HG03521 (cell line): ENCODE measurements around the gene PACRG.
"Not testable (repeated sequence)": the region's sequence is repeated elsewhere in the genome, so short reads cannot be mapped to it uniquely, and the experiment has no call there.

Source experiments
- ATAC-seq: cut with Tn5 transposase; IDR thresholded peaks from one replicate; pipeline ENCODE4 v1.9.1; 2021; ENCODE audit warnings: mild to moderate bottlenecking, moderate library complexity; ENCODE audit not compliant: unreplicated experiment

PACRG gene

DNA sequence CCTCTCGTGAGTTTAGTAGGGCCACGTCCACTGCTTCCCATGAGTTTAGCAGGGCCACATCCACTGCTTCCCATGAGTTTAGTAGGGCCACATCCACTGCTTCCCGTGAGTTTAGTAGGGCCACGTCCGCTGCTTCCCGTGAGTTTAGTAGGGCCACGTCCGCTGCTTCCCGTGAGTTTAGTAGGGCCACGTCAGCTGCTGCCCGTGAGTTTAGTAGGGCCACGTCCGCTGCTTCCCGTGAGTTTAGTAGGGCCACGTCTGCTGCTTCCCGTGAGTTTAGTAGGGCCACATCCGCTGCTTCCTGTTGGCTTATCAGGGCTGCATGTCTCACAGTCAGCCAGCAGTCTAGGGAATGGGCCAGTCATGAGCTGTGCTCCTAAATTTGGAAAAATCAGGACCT, 573.1 kb downstream of the PACRG start:
- no peak for ATAC-seq

DNA sequence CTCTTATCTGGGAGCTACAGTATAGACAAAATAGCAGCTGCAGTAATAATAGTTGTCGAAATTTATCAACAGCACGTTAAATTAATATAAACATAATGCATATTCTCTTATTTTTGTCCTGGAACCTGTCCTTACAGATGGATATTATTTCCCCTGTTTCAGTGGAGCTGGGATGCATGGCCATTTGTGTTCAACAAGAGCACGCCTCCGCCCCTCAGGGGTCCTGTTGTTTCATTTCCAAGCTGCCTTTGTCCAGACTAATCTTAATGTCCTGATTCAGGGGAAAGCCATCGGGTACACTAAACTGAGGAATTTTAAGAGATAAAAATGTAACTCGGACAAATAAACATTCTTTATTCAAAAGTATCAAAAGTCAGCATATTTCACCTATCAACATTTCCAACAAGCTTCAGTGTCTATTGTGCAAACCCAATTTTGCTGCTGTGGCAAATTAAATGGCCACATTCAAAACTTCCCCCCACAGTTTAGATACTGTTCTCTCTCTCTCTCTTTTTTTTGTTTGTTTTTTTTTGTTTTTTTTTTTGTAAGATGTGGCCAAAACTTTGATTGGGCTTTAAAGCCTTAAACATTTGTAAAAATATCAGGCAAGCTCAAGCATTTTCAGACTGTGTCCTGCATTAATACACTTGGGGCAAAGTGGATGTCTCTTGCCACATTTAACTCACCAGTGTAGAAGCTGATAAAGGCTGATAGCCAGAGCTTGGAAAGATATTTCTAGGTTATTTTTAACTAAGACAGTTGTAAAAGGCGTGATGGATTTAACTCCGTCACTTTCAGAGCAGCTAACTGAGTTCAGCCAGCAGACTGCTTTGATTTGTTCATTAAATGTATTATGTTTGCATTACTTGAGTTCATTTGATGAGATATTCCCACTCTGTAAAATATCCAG, 574.2 kb downstream of the PACRG start:
- ATAC-seq = no peak

DNA sequence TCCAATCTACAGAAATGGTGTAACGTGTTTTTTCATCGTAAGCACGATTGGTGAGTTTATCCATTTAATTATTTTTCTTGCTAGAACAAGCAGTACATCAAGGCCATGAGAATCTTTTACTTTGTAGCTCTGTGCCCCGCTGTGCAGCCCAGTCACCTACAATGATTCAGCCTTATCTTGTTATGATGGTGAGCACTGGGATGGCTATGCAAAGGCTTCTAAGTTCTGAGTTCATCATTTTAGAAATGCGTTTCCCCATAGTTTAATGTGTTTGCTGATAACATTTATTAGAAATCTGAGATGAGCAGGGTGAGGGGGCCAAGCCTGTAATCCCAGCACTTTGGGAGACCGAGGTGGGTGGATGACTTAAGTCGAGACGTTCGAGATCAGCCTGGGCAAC, 575.0 kb downstream of the PACRG start:
- ATAC-seq = no peak

DNA sequence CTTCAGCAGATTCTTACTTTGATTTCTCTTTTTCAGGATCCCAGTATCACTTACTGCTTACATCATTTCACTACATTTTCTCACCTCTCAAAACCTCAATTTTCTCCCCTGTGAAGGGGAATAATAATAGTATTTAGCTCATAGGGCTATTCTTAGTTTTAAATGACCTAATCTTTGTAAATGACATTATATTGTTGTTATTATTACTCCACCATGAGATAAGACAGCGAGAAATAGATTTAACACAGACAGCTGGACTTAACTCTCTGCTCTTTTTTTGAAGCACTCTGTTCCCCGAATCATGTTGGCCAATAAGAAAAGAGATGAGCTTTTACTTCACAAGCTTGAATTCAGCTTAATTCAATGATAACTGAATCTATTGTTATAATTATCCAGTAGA, 578.2 kb downstream of the PACRG start:
- ATAC-seq = no peak

DNA sequence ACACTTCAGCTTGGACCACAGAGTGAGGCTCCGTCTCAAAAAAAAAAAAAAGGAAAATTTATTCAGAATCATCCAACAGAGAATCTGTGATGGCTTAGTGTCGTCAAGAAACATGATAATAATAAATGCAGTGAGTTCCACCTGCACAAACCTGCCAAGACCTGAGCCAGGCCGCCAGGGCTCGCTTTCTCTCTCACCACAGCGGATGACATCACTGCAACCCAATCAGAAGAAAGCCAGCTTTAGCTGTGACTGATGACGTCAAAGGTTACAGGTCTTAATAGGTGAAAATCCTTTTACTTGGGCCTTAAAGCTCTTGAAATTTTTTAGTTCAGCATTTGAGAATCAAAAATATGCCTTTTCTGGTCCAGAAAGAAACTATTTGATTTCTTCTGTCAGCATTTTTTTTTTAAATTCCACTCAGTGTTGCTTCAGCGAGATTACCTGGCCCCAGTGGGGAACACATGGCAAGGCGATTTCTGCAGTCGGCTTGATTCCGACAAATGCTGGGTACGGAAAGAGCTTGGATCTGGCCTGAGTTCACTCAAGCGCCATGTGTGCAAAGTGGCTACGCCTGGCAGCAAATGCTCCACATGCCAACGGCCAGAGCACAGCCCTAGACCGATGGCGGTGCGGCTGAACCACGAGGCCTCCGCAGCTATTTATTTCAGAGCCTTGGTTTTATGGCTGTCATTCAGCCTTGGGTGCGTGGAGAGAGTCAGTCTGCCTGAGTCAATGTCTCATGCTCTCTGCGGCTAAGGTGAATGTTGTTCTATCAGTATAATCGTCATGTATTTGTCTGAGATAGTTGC, 581.1 kb downstream of the PACRG start:
- ATAC-seq = no peak

DNA sequence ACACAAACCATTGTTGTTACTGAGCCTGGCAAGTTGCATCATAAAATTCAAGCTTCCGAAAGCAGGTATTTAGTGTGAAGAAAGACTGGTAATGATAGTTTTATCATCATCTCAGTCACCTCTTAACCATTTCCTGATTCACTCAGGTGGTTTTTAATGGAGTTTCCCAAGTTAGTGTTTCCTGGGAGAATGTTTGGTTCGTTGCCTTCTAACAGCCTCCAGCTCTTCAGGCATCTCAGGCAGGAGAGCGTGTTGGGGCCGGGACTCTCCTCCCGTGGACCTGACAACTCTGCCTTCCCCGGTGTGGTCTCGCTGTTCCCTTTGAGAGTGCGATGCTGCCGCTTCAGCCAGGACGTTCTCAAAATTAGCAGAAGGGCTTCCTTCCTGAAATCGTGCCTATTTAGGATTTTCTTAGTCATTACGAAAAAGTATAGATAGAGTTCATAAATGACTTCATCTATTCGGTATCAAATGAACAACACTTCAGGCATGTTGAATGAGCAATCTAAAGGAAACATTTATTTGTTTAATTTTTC, 581.8 kb downstream of the PACRG start:
- no peak for ATAC-seq

DNA sequence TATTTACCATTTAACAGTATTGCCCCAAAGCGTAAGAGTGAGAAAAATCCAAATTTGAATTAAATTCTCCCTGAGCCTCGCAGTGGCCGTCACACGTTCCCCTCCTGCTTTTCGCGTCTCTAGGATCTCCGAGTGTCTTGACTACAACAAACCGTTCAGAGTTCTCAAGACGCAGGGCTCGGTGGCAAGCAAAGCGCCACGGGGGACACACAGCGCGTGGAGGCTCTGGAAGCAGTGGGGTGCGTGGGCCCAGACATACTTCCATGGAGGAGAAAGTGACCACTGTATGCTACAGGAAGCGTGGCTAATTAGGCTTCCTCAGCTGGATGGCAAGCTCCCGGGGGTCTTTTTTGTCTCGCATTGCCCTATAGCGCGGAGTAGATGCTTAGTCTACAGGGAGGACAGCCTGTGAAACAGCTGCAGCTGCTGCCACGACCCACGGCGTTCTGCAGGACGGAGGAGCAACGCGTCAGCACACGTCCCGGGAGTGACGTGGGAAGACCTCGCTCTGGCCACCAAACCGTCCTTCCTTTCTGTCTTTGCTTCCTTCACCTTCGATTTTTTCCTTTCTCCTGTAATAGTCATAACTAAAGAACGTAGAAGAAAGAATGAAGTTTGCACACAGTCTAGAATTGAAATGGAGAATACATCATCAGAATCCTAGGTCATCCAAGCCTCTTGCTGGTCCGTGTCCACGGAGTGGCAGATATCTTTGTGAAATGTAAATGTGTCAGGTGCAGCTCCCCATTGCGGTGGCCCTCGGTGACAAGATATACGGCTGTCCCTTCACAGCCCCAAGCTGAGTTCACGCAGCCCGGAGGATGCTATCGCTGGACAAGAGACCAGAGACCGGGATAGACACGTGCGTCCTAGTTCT, 582.6 kb downstream of the PACRG start:
- ATAC-seq = no peak

DNA sequence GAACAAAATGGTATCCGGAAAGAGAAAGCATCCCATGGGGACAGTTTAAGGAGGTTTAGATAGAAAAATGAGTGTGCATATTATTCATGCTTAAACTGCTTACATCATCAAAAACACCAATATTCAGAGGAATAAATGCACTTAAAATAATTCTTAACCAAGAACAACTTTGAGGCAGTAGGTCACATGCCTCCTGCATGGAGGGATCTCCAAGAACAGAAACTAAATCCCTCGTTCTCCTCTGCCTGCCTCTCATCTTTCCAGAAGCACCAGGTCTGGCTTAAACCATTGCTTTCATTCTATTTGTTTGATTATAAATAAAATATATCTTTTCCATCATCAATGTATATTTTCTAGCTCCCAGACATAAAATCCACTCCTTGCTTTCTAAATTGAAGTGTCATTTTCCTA, 583.2 kb downstream of the PACRG start:
- no peak for ATAC-seq

DNA sequence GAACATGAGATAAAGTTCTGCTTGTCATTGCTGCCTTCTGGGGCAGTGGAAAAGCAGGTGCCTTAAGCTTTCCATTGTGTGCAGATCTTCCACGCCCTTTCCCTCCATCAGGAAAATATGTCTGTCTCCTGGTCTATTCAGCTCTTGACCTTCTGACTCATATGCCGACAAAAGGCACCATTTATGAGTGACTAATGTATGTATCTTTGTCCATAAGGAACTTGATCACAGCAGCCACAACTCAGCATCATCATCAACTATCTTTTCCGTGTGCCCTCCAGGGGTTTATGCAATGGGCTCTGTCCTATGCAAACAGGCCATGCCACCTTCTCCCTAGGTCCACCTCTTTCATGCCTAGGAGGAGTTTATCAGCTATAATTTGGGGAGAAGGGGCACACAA, 584.1 kb downstream of the PACRG start:
- ATAC-seq = no peak

DNA sequence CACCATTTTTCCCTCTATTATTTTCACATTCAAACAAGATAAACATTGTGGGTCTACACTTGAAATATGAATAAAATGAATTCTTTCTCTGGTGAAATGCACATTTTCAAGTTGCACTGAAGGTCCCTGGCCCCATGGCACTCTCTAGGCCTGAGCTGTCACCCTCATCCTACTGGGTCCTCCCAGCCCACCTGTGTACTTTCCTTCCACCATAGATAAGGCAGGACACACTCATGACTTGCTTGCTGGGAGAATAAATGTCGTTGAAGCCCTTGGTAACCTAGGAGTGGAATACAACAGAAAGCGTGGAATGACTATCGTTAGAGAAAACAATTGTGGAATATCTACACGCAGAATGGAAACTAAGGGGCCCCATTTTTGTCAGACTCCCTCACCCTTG, 585.8 kb downstream of the PACRG start:
- ATAC-seq = no peak

DNA sequence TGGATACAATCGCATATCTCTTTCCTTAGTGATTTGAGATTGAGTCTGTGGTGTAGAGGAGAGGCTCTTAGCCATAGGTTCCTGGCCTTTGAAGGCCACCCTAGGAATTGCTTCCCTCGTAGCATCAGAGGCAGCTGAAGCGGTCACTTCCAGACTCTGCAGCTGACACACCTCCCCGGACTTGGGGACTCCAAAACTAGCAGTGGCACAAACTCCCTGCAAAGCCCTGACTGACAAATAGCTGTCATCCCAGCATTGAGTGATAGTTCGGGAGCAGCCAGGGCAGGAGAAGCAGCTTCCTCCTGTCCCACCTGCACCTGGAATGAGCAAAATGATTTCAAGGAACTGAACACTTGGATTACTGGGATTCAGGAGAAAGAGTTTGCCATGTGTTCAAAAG, 586.2 kb downstream of the PACRG start:
- ATAC-seq = no peak

DNA sequence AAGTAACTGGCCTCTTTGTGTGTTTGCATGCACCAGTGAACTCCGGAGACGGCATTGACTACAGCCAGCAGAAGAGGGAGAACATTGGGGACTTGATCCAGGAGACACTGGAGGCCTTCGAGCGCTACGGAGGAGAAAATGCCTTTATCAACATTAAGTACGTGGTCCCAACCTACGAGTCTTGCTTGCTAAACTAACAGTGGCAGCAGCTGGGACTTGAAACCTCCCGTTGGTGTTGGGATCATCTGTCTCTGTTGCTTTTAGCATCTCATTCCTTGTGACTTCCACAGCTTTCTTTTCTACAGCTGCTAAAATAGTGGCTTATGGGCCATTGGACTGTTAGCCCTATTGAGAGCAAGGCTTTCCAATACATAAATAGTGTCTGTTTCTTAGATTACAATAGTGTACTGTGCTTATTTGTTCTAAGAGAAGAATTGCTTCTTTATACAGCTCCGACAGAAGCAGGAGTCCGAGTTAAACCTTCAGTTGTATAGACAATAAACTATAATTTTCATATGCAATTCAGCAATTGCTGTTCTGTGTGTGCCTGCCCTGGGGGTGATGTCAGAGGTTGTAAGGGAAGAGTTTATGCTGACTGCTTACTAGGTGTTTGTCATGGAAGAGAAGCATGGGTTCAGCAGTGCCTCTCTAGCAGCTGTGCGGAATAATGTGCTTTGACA, 587.2 kb downstream of the PACRG start:
- no peak for ATAC-seq

DNA sequence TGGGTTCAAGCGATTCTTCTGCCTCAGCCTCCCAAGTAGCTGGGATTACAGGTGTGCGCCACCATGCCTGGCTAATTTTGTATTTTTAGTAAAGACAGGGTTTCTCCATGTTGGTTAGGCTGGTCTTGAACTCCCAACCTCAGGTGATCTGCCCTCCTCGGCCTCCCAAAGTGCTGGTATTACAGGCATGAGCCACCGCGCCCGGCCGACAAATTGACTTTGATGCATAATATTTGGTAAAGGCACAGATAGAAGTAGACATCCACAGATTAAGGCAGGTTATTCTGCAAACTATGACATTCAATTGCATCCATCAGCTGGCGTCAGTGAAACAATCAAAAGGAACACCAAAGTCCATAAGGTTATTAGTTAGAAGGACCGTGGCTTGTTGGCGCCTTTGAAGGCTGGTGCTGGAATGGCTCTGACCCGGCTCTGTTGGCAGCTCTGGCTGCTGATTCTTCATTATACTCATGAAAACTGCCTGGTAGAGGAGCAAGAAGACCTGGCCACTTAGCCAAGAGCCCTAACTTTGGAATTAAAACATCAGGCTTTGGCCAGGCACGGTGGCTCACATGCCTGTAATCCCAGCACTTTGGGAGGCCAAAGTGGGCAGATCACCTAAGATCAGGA, 589.2 kb downstream of the PACRG start:
- not testable (repeated sequence) for ATAC-seq

DNA sequence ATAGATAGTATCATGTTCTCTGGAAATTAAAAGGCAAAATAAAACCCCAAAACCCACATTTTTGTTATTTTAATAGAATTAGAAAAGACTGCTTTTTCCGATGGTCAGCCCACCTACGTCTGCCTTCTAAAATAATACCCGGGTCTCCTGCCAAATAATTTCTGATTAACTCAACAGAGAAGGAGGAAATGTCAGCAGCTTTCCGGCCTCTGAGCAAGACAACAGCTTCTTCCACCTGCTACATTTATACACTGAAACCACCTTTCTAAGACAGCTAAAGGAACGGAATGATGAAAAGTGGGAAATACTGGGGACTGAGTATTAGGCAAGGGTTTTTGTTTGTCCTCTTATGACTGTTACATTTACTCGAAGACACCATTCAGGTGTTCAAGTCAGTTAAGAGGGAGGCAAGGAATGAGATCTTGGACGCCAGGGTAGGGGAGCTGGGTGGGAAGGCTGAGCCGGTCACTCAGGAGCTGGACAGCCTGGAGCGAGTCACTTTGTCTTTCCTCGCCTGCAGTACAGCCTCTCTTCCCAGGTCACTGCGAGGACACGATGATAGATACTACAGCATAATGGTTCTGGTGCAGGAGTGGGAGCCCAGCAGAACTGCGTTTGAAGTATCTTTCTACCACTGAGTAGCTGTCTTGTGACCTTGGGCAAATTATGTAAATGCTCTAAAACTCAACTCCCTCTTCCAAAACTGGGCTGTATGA, 590.5 kb downstream of the PACRG start:
- ATAC-seq = no peak

DNA sequence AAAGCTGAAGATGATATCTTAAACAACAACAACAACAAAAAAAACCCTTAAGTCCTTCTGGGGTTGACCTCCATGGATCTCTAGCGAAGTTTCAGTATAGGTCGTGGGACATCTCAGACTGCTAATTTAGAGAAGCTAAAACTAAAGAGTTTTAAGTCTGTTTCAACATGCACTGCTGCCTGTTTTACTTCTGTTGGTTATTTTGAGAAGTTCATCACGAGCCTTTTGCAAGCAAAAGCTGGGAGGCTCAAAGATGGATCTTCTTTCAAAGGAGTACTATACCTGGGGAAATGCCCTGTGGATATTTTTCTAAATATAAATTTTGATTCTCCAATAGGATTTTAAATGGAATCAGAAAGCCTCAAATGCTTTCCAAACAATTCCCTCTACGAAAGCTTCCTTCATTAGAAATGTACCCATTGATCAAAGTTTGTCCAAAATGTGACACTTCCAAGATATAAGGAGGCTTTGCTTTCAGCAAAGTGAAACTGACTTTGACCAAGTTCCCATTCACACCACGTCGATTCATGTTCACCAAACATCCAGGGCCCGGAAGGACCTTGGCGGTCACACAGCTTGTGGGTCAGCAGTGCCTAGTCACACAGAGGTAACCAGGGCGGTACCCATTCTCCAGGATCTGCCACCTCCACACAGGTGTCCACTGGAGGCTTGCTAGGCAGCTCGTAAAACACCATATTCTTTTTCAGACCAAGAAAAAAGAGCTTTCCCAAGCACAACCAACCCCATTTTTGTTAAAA, 592.0 kb downstream of the PACRG start:
- no peak for ATAC-seq

DNA sequence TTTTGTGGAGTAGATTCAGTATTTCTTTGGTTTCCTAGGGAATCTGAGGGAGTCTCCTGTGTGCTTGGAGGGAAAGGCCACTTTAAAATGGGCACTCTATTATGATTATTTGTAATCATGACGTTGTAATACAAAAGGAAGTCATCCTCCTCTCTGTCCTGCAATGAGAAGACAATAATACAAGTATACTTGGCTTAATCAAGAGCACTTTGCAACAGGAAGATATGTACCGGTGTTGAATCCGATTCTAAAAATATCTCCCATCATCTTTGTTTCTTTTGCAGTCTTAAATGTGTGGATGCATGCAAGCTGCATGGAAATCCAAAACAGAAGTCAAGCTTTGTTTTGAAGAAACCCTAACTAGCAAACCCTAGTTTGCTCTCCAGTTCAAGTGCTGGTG, 592.6 kb downstream of the PACRG start:
- no peak for ATAC-seq

DNA sequence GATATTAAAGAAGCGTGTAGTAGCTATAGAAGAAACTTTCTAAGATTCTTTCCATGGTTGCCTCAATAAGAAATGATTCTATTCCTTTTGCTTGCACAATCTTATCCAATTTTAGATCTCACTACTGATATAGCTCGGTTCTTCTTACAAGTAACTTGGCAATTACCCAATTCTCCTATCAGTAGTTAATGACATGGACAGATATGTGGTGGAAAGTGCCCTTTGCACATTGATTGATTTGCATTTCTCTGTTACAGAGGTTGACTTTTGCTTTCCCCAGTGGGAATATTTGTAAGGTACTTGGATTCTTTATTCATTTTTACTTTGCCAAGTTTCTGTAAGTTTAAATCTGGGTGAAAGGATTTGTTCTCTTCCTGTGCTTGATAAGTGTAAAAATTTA, 593.0 kb downstream of the PACRG start:
- ATAC-seq = no peak

DNA sequence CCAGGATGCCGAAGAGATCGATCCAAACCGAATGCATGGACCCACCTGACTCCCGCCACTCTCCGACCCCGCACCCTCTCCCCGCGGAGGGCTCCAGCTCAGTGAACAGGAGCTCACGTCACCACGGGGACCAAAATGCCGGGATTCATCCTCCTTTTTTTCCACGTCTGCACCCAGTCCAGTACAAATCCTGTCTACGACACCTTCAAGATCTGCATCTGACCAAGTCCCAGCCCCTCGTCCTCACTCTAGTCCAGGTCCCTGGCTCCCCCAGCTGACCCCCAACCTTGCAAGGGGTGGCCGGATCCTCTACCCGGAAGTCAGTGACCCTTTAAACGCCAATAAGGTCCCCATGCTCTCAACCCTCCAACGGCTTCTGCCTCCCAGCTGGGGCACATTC, 593.9 kb downstream of the PACRG start:
- ATAC-seq = no peak
